T47D (cell line): ENCODE results near the gene GZMB.
"Not testable (repeated sequence)": the region's sequence is repeated elsewhere in the genome, so short reads cannot be mapped to it uniquely, and the experiment has no call there.

Experiments used
- DNase-seq, 2 experiments: peaks; one replicate each; pipeline versions ENCODE4 v3.0.0 to v3.0.0-alpha.2; 2011 to 2012; ENCODE audit warnings: low read depth in 1 of 2, low spot score in 1 of 2
- JUND ChIP-seq: IDR thresholded peaks from 2 replicates; pipeline ENCODE4 v1.6.1; 2012; ENCODE audit warnings: low read depth
- in situ Hi-C: cut with HindIII; loops from 2 replicates; pipeline ENCODE4 v1.10.0; 2016; ENCODE audit warnings: low sequenced_read_pairs, low pct_unique_long_range_greater_than_20kb

The GZMB gene

GRCh38 chr14:24664366-24664765 is 30.4 kb upstream of the GZMB start:
- in situ Hi-C loops: no loop called here
- DNase-seq: no peak
- TF ChIP-seq JUND: no peak

GRCh38 chr14:24662753-24663152 is 28.8 kb upstream of the GZMB start:
- TF ChIP-seq JUND: no peak
- DNase-seq: no peak
- in situ Hi-C loops: no loop called here

DNA sequence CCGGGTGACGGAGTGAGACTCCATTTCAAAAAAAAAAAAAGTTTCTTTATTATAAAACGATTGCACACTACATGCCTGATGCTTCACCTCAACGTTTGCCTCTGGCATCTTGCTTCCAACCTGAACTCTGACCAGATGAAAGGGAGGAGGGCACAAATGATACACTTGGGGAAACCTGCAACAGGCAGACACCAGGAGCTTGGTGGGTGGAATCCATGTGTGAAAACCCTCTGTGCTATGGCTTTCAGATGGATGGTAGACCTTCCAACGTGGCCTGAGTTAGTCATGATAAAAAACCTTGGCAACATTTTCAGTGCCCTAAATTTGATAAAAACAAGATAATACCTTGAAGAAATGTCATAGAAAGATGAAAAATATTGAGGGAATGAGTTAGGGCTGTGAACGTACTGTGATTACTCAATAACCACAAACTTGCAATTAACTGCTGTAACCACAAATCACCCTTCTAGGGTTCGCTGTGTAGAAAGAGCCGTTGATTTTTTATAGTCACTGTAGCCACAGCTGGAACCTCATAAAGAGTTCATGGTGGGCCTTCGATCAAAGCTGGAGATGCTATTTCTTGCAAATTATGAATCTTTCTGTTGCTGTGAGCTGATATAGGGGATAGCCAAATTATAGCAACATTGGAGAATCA is 26.1 kb upstream of the GZMB start:
- DNase-seq: no peak
- in situ Hi-C loops: no loop called here
- TF ChIP-seq JUND: no peak

- in situ Hi-C loops, DNase-seq: not testable (repeated sequence)
Observed at GRCh38 chr14:24648361-24648760, 14.4 kb upstream of the GZMB start.

DNA sequence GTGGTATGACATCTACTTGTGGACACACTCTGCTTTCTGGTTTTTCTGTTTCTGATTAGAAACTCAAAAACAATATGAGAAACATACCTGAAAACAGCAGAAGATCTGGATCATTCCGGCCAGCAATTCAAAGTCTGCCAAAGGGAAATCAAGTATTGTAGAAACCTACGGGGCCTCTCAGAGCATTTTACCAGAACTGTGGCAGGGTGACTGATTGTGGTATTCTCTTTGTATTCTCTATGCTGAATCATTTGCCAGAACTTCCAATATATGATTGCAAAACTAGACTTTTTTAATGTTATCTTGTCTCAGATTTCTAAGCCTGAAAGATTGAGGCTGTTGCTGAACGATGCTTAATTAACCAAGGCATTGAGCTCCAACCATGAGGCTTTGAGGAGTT is 5.9 kb upstream of the GZMB start:
- DNase-seq: no peak
- in situ Hi-C loops: no loop called here
- TF ChIP-seq JUND: no peak

GRCh38 chr14:24639270-24639669 is 5.3 kb upstream of the GZMB start:
- no peak for DNase-seq
- TF ChIP-seq JUND: no peak
- in situ Hi-C loops: no loop called here

GRCh38 chr14:24633353-24633752 is 637 bp downstream of the GZMB start:
- in situ Hi-C loops: no loop called here
- TF ChIP-seq JUND: no peak
- DNase-seq: no peak

DNA sequence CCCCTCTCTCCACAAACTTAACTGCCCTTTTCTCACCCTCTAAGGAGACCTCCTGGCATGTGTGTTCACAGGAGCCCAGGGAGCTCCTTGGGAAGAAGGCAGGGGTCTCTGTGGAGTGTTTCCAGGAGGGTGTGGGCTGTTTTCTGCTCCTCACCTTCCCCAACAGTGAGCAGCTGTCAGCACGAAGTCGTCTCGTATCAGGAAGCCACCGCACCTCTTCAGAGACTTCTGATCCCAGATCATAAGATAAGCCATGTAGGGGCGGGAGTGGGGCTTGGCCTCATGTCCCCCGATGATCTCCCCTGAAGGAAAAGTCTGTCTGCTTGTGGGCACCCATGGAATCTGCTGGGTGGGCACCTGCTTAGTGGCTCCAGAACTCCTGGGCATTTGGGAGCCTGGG is 1.2 kb downstream of the GZMB start:
- DNase-seq: no peak
- in situ Hi-C loops: no loop called here
- TF ChIP-seq JUND: no peak

GRCh38 chr14:24632336-24632735 is 1.7 kb downstream of the GZMB start:
- in situ Hi-C loops: no loop called here
- no peak for DNase-seq
- no peak for TF ChIP-seq JUND

DNA sequence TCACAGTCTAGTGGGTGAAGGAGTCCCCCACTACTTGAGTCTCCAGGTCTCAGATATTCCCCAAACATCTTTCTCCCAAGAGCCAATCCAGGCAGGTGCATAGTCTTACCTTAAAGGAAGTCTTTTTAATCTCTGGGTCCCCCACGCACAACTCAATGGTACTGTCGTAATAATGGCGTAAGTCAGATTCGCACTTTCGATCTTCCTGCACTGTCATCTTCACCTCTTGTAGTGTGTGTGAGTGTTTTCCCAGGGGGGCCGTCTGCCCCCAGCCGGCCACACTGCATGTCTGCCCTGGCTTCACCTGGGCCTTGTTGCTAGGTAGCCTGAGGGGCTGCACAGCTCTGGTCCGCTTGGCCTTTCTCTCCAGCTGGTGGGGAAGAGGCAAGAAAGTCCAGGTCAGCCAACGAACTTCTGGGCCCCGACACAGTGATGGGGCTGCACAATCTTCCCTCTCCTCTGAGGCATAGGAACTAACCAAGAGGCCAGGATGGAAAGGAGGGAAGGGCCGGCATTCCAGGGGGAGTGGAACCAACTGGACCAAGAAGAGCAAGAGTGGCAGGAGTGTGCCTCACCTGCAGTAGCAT is 2.1 kb downstream of the GZMB start:
- in situ Hi-C loops: no loop called here
- DNase-seq: no peak
- no peak for TF ChIP-seq JUND

DNA sequence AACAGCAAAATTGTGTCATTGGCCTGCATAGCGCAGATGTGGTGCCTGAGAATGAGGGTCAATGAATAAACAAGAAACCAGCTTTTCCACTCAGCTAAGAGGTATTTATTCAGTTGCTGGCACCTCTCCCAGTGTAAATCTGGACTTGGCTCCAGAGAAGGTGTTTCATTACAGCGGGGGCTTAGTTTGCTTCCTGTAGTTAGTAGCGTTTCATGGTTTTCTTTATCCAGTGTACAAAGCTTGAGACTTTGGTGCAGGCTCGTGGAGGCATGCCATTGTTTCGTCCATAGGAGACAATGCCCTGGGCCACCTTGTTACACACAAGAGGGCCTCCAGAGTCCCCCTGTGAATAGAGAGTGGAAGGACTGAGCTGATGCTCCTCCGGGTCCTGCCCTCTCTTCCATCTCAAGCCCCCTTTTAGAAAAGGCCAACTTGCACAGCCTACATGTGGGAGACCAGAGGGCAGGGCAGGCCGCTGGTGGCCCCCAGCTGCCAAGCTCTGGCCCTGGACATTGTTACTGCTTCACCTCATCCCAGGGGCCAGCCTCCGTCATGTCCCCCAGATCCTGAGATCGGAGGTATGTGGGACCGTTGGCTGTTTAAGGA is 3.0 kb downstream of the GZMB start:
- TF ChIP-seq JUND: no peak
- in situ Hi-C loops: no loop called here
- peak in 1 of 2 experiments; percentile 59 for DNase-seq

GRCh38 chr14:24630087-24630871 is 3.7 kb downstream of the GZMB start:
- in situ Hi-C loops: no loop called here
- no peak for TF ChIP-seq JUND
- DNase-seq: no peak

GRCh38 chr14:24629521-24629920 is 4.5 kb downstream of the GZMB start:
- DNase-seq: no peak
- in situ Hi-C loops: no loop called here
- no peak for TF ChIP-seq JUND

- in situ Hi-C loops: no loop called here
- TF ChIP-seq JUND: no peak
- DNase-seq: no peak
Observed at GRCh38 chr14:24613747-24614146, 20.2 kb downstream of the GZMB start.
